Activated CD8-positive, alpha-beta memory T cell treated with anti-CD3 and anti-CD28 coated beads, Interleukin-2, amount 50 U/mL, for 24 hours (primary cell): Measurements from ENCODE around the gene GAST.

Source experiments
- DNase-seq: peaks from one replicate; pipeline ENCODE4 v3.0.0-alpha.2; 2020; ENCODE audit errors: extremely low read depth

GAST gene

DNA sequence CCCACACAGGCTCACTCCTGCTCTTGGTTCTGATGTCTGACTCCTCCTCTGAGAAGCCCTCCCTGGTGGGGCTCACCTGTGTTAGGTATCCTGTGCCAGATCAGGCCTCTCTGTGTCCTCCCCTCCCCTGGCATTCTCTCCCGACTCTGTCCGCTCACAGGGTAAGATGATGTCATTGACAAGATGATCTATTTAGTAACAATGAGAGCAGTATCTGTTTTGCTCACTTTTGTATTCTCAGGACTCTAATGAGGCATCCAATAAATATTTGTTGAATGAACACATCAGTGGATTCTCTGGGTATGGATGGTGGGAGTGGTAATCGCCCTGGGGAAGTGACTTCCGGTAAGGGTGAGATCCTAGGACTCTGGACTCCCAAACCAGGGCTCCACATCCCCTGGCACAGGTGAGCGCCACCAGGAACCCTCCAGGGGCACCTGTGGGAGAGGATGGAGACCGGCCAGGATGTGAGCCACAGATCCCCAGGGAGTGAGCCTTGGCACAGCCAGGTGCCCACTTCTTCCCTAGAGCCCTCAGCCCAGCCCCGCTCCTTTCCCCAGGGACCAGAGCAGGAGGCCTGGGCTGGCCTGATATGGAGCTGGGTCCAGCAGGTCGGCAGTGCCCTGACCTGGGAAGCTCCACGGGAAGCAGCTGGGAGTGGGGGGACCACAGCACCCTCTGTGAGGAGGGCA, 27.7 kb downstream of the GAST start:
- DNase-seq = no peak

DNA sequence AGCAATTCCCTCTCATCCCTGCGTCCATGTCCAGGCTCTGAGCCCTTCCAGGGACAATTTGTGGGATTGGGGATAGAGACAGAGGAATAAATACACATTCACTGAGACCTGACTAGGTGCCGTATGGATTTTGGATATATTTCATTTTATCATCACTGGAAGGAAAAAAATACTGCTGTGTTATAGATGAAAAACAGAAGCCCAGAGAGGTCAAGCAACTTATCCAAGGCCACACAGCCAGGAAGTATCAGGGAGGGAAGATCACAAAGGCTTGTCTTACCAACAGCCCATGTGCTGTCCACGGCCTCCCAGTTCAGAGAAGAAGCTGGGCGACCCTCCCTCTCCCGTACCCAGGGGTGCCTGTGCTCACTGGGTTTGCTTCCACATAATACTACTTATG, 28.4 kb downstream of the GAST start:
- DNase-seq = no peak

DNA sequence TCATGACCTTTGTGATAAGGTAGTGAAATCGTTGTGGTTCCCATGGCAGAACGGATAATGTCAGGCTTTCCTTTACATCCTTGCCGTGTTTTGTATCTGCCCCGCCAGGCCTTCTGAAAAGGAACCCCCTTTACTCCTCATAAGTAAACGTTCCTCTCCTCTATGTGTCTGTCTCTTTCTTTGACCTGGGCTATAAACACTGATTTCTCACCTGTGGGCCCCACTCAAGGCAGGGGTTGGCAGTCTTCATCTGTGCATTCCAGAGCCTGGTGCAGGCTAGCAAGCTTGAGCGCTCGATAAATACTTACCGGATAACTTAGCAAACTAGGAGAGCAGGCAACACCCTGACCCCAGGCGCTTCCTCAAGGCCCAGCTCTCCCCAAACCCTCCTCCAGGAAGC, 29.6 kb downstream of the GAST start:
- no peak for DNase-seq

DNA sequence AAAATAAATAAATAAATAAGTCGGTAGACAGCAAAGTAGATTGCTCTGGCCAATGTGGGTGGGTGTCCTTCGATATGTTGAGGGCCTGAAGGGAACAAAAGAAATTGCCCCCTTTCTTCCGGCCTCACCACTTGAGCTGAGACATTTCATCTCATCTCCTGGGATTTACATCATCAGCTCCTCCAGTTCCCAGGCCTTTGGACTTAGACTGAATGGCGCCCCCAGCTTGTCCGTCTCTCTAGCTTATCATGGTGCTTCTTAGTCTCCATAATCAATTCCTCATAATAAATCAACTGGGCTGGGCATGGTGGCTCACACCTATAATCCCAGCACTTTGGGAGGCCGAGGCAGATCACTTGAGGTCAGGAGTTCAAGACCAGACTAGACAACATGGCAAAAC, 36.1 kb downstream of the GAST start:
- DNase-seq = no peak

DNA sequence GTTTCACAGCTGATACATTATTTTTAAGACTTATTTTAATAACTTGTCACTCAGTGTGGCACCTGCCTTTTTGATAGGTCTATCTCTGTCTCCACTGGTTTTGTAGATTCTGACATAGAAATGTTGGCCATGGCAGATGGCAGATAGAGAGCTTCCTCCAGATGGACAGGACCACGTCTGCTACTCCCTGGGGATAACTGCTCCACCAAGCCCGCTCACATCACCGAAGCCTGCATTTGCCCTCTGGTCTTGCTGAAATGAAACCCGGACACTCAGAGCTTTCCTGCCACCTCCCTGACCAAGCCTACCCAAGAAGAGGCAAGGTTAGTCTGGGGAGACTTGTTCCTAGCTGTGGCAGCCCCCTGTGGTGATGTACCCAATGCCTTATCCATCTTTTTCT, 38.7 kb downstream of the GAST start:
- no peak for DNase-seq

DNA sequence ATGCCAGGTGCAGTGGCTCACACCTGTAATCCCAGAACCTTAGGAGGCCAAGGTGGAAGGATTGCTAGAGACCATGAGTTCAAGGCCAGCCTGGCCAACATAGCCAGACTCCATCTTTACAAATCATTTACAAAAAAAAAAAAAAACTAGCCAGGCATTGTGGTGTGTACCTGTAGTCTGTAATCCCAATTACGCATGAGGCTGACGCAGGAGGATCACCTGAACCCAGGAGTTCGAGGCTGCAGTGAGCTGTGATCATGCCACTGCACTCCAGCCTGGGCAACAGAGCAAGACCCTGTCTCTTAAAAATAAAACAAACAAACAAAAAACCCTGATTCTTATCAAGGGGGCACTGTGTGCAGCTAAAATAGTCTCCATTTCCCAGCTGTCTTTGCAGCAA, 39.2 kb downstream of the GAST start:
- no peak for DNase-seq

DNA sequence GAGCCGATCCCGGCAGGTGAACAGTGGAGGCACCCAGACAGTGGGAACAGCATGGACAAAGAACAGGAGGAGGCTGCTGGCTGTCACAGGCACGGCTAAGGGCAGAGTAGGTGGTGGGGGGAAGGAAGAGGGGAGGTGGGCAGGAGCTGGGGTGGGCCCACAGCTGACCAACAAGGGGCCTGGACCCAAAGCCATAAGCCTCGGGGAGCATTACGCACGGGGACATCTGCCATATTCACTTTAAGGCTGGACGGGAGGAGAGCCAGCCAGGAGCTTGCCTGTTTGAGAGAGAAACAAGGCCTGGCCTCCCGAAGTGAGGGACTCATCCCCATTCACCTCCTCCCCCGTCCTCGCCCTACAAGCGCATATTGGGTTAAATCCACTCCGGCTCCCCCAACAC, 41.9 kb downstream of the GAST start:
- DNase-seq = no peak

DNA sequence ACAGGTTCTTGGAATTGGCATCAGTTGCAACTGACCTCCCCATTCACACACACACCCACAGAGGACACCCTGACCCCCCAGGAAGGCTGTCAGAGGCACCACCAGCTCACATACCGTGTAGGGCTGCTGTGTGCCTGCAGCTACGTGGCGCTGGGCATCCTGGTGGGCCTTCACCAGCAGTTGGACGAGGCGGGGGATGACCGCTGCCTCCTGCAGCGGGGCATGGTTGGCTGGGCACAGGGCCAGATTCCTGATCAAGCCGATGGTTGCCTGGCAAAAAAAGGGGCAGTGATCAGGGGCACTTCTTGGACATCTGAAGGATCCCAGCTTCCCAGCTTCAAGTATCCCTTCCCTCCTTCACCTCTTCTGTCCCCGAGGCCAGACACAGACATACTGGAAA, 46.5 kb downstream of the GAST start:
- DNase-seq = no peak

DNA sequence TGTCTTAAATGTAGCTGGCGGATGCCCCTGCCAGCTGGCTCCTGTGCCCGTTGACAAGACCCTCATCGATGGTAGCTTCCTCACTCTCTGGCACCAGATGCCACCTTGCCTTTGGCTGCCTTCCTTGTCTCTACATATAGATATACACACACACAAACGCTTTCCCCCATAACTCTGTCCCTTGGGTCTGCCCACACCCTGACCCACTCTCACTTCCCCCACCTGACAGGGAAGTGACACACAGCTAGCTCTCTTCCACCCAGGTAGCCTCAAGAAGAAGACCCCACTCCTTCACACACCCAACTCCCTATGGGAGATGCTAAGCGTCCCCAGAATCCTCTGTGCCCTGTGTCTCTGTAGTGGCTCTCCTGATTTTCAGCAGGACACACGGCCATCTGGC, 48.7 kb downstream of the GAST start:
- DNase-seq = no peak

DNA sequence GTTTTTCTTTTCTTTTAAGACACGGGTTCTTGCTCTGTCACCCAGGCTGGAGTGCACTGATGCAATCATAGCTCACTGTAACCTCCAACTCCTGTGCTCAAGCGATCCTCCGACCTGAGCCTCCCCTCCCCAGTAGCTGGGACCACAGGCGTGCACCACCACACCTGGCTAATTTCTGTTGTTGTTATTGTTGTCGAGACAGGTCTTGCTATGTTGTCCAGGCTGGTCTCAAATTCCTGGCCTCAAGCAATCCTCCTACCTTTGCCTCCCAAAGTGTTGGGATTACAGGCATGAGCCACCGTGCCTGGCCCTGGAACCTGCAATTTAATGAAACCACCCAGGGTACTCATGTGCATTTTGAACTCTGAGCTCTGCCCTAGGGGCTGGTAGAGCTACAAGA, 50.3 kb downstream of the GAST start:
- no peak for DNase-seq

DNA sequence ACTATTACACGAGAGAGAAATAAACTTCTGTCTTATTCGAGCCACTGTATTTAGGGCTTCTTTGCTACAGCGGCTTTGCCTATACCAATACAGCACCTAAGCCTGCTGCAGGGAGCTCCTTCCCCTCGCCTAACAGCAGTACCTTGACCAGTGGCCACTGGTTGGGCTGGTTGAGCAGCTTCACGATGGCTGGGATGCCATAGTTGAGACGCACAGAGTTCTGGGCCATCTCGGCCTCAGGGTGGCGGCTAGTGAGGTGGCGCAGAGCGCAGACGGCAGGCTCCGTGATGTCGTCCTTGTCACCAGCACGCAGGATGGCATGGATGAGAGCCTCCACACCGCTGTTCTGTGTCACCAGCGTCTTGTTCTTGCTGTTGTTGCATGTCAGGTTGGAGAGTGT, 50.7 kb downstream of the GAST start:
- DNase-seq = no peak

DNA sequence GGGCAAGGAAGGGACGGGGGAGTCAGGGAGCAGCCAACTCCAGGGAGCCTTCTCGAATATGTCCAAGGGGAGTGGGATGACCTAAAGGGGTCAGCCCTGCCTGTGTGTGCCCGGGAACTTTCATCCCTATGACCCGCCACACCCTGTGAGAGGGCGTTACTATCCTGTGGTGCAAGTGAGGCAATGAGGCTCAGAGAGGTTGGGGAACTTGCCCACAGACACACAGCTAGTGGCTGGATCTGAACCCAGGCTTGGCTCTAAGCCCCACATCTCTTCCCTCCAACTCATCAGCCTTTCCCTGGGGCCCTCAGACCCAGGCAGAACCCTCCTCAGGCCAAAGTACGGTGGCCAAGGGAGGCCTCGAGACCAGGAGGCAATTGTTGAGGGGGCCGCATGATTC, 51.2 kb downstream of the GAST start:
- DNase-seq = no peak
